GM12874 (cell line): ENCODE results near the gene KNTC1.

Experiments
- CTCF ChIP-seq: IDR thresholded peaks from 2 replicates; pipeline ENCODE4 v1.5.1; 2011; ENCODE audit warnings: low read depth, mild to moderate bottlenecking, control low read depth, low read length, moderate library complexity; ENCODE audit not compliant: insufficient read depth

KNTC1 gene

GRCh38 chr12:122505419-122506051 is 21.5 kb upstream of the KNTC1 start:
- no peak for TF ChIP-seq CTCF

GRCh38 chr12:122506393-122506938 is 20.6 kb upstream of the KNTC1 start:
- TF ChIP-seq CTCF, result no peak

GRCh38 chr12:122508163-122508562 is 18.9 kb upstream of the KNTC1 start:
- no peak for TF ChIP-seq CTCF

GRCh38 chr12:122513660-122514059 is 13.4 kb upstream of the KNTC1 start:
- TF ChIP-seq CTCF, result no peak

- TF ChIP-seq CTCF, result no peak
These were observed 11.8 kb upstream of the KNTC1 start for GRCh38 chr12:122515275-122515674.

- no peak for TF ChIP-seq CTCF
These were observed 10.3 kb upstream of the KNTC1 start for GRCh38 chr12:122516544-122517361.

GRCh38 chr12:122517877-122518276 is 9.2 kb upstream of the KNTC1 start:
- TF ChIP-seq CTCF, result no peak
